ENCODE results near the gene CRYBB2.
"Not testable (repeated sequence)": the region's sequence is repeated elsewhere in the genome, so short reads cannot be mapped to it uniquely, and the experiment has no call there.

Gene CRYBB2

GRCh38 chr22:25219211-25219689 lies at the start of gene CRYBB2:
Gene CRYBB2 (plus strand): TSS chr22:25219639. CDS start chr22:25221430, 1,791 bp downstream.
- no peak for DNase-seq

GRCh38 chr22:25170426-25170980 lies 48.9 kb upstream of the CRYBB2 start:
- no peak for DNase-seq

DNA sequence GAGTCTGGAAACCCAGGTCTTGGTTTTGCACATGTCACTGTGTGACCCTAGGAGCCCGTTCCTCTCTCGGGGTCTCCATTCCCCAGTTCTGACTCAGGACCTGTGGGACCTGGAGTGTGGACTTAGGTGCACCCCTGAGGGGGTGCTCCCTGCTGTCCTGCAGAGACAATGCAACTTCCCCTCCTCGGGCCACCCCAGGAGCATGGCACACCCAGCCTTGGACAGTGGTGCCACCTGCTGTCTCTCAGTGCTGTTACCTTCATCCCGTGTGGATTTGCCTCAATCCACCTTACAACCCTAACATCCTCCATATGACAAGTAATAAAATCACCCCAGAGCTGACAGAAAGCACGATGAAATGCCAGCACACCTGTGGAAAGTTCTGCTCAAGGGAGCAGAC lies 47.3 kb upstream of the CRYBB2 start:
- DNase-seq, result no peak

- DNase-seq, result no peak
Measured at GRCh38 chr22:25174156-25174887, 45.1 kb upstream of the CRYBB2 start.

- DNase-seq, result no peak
Measured at GRCh38 chr22:25174888-25175411, 44.5 kb upstream of the CRYBB2 start.

DNA sequence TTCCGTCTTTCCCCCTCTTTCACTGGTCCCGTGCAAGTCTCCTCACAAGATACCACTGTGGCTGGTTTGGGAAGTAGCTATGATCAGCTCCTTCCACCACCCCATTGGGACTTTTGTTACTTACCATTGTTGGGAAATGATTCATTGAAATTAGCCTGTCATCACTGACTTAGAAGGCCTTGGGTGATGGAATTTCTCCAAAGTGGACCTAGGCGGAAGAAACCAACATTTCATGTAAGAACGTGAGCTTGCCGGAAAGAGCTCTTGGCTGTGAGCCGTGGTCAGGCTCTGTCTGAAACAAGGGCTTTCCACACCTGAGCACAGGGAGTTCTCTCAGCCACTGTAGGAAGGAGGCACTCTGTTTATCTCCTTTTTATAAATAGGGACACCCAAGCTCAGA lies 43.3 kb upstream of the CRYBB2 start:
- no peak for DNase-seq

GRCh38 chr22:25176799-25177198 lies 42.6 kb upstream of the CRYBB2 start:
- no peak for DNase-seq

DNA sequence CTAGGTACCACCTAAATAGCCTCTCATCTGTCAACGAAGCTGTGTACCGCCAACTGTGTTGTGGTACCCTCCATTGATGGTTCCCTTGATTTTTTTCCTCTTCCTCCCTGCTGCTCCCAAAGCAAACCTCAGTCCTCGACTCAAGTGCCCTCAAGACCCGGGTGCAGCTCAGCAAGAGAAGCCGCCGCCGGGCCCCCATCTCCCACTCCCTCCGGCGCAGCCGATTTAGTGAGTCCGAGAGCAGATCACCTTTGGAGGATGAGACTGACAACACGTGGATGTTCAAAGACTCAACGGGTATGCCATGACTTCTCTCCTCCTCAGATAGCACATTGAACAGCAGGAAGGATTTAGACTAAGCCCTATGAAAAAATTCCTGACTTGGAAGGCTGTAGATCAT lies 42.2 kb upstream of the CRYBB2 start:
- DNase-seq, result no peak

GRCh38 chr22:25177895-25178294 lies 41.5 kb upstream of the CRYBB2 start:
- DNase-seq, result no peak

DNA sequence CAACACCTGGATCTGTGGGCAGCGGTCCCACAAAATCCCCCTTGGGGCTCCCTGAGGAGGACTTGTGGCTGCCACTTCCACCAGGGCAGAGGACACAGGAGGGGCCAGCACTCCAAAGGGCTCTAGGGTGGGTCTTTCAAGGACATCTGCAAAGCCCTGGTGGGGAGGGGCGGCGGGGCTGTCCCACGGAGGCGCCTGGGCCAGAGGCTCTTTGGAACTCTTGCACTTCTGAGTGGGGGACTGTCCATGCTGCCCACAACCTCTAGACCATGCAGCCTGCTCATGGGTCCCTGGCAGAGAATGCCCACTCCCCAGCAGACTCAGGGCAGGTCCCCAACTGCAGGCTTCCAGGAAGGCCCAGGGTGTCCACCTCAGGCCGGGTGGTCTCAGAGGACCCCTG lies 41.1 kb upstream of the CRYBB2 start:
- DNase-seq, result not testable (repeated sequence)

GRCh38 chr22:25178869-25179631 lies 40.4 kb upstream of the CRYBB2 start:
- DNase-seq, result not testable (repeated sequence)

- DNase-seq, result no peak
Measured at GRCh38 chr22:25182131-25183110, 37.0 kb upstream of the CRYBB2 start.

- DNase-seq, result no peak
Measured at GRCh38 chr22:25183949-25184619, 35.4 kb upstream of the CRYBB2 start.

- no peak for DNase-seq
Measured at GRCh38 chr22:25186140-25186539, 33.3 kb upstream of the CRYBB2 start.

- no peak for DNase-seq
Measured at GRCh38 chr22:25187469-25187868, 32.0 kb upstream of the CRYBB2 start.

DNA sequence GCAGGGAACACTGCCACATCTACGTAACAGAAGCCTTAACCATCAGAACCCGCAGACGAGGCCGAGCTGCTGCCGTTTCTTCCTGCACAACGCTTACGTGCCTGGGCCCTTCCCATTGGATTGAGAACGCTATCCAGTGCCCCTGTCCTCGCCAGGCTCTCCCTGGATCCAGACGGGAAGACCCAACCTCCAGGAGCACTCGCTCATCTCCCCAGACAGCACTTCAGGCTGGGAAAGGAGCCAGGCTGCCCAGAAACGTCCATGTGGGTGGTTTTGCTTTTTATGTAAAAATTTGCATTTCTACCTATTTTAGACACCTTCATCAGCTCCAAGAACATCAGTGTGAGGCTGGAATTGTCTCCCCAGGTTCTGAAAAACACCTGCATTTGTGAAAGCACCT lies 27.0 kb upstream of the CRYBB2 start:
- no peak for DNase-seq

DNA sequence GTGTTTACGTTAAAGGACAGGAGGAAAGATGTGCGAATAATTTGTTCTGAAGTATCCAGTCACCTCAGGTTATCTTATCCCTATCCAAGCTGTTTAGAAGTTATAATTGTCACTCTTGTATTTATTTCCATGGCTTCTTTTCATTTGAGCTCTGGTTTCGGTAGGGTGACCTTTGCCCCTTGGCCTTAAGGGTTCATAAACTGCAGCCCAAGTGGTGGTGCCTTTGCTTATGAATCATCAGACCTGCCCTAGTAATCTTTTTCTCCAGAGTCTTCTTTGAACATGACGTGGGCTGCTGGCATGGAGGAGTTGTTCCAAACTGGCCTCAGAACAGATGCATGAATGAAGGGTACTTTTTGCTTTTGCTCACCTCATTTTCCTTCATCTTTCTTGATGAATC lies 26.3 kb upstream of the CRYBB2 start:
- DNase-seq, result no peak

DNA sequence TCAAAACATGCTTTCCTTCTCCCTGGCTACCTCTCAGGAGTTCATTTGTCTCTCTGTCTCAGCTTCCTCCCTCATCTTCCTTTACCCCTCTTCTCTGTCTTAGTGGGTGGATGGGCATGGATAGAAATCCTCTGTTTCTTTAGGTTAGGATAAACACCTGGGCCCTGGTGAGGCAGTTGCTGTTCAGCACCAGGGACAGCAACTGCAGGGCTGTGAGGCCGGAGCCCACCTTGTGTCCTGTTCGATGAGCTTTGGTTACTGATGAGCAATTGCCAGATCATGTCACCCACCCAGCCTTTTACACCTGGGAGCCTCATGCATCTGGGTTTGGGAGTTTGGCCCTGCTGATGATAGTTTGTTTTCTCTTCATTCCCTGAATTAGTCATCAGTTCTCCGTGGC lies 25.9 kb upstream of the CRYBB2 start:
- DNase-seq, result no peak

DNA sequence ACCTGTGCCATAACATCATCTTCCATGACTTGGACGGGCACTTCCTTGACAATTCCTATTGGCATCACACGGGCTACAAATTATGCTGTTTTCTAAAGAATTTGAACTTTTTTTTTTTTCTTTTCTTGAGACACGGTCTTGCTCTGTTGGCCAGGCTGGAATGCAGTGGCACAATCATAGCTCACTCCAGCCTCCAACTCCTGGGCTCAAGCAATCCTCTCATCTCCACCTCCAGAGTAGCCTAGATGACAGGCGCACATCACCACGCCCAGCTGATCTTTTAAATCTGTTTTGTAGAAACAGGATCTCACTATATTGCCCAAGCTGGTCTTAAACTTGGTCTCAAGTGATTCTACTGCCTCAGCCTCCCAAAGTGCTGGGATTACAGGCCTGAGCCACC lies 23.1 kb upstream of the CRYBB2 start:
- DNase-seq, result no peak

DNA sequence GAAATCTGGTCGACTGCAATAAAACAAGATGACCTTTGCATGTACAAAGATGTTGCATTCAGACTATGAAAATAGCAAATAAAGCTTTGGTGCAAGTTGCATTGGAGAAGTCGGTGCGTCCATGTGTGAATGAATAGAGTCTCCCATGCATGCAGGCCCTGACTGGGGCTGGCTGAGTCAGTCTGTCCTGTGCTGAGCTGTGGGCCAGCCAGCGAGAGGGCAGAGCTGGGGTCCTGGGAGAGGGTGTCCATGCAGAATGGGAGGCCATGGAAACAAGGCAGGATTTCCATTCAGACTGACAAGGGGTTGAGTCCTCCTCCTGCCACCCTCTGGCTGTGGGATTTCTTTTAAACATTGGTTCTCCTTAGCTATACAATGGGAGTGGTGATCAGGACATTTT lies 22.1 kb upstream of the CRYBB2 start:
- no peak for DNase-seq

DNA sequence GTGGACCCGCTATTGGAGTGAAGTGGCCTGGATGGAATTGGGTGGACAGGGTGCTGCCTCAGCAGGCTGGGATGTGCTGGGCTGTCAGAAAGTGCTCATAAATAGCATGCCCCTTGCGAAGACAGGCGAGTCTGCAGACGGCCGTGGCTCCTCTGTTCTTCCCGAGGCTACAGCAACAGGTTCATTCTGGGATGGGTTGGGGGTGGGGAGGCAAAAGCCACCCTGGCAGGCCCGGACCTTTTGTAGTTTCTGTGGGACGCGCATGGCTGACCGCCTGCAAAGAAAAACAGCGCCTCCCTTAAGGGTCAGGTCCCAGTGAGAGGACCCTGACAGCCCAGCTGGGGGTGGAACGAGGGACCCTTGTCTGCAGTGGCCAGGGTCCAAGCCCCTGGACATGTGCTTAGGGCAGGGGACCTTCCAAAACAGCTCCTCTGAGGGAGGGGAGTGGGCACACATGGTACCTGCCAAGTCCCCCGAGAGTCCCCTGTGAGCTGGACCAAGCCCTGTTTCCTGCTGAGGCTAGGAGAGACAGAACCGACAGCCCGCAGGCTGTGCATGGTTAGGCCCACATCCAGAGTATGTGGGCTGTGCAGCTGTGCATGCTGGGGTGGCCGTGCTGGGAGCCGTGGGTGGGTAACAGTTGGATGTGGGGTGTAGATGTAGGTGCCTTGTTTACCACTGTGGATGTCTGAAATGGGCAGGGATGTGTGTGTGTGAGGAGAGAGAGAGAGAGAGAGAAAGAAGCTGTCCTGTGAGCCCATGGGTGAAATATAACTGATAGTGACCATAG lies 19.5 kb upstream of the CRYBB2 start, which contains the start of gene CRYBB3:
Gene CRYBB3 (plus strand): TSS at position 128 of the 790 bp plus-strand sequence. CDS start 1,539 bp downstream, outside the sequence.
- DNase-seq, result no peak

All from fibroblast of skin of right biceps (primary cell).